Stimulated activated CD8-positive, alpha-beta memory T cell treated with anti-CD3 and anti-CD28 coated beads, Interleukin-15, amount 100 ng/mL, for 4 hours (primary cell): ENCODE data around the gene STRA6.

ENCODE experiments used
- DNase-seq, 2 donors: peaks; one replicate each; pipeline ENCODE4 v3.0.0-alpha.2; 2020; ENCODE audit warnings: low read depth in 2 of 2

Gene STRA6

DNA sequence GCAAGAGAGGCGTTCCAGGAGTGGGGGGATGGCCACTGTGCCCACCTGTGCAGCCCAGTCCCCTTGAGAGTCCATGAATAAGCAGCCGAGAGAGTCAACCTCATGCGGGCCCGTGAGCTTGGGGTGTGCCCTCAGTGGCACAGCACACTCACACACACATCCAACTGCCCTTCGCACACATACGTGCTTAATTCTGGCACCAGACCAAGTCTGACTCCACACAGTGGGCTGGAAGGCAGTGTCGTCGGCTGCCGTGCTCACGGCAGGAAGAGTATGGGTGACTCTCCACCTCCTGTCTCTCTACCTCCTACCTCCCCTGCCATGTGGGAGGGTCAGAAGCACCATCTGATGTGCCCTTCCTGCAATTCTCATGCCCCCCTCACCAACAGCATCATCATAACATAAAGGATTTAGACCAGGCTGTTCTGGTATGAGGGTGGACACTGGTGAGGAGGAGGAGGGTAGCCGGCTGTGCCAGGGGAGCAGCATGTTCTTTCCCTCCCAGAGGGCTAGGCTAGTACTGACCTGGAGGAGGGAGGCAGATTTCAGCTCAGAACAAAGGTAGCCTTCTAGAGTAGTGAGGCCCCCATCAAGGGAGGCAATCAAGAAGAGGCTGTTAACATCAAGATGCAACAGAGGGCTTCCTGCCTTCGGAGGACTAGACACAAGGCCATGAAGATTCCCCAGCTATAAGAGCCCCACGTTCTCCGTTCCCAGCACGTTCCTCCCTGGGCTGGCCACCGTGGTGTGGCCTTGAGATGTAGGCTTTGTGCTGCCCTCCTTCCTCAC, 5.3 kb upstream of the STRA6 start:
- DNase-seq, result no peak

DNA sequence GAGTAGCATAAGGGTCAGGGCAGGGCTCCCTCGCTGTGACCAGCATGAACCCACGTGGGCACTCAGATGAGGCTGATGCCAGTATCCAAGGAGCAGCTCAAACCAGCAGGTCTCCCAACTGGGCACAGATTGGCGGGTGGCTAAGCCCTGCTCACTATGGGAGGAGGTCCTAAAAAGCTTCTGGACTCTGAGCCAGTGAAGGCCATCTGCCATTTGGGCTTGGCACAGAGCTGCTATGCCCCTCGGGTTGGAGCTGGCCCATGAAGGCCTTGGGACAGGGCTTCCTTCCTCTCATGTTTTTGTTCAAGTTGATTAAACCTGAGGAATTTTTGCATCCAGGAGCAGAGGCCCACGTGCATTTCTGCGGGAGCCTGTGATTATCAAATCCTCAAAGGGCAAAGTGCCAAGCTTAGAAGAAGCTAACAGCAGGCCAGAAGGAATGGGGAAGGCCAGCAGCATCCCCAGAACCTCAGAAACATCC, 4.3 kb upstream of the STRA6 start:
- no peak for DNase-seq

DNA sequence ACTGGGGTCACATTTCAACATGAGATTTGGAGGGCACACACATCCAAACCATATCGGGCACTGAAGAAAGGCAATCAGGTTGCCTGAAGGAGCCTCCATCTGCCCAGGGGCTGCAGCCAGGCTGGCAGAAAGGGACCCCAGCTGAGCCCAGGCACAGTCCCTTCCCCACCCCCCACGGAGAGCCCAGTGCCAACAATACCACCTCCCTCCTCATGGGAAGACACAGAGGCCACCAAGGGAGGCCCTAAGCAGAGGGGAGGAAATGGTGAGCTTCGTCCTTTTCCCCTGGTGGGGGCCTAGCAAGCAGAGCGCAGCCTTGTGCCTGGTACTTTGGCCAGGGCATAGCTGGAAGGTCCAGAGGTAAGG, 3.0 kb upstream of the STRA6 start:
- no peak for DNase-seq

DNA sequence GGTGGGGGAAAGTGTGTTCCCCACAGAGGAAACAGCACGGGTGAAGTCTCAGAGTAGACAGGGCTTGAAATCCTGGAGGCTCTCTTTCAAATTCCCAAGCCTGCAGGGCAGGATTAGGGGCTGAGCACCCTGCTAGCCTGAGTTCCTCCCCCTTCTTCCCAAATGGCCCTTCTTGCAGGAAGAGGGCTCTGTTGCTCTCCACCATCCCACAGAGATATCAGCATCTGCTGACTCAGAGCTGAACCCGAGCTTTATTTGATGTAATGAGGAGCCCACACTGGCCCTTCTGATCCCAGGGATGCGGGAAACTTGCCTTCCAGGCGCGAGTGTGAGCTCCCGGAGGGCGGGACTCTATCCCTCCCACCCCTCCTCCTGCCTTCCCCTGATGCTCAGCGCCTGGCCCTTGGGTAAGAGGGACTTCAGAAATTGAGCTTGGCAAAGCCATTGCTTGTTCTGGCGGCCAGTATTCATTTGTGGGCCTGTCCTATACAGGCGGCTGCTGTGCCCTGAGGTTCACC, 1.4 kb upstream of the STRA6 start:
- no peak for DNase-seq

DNA sequence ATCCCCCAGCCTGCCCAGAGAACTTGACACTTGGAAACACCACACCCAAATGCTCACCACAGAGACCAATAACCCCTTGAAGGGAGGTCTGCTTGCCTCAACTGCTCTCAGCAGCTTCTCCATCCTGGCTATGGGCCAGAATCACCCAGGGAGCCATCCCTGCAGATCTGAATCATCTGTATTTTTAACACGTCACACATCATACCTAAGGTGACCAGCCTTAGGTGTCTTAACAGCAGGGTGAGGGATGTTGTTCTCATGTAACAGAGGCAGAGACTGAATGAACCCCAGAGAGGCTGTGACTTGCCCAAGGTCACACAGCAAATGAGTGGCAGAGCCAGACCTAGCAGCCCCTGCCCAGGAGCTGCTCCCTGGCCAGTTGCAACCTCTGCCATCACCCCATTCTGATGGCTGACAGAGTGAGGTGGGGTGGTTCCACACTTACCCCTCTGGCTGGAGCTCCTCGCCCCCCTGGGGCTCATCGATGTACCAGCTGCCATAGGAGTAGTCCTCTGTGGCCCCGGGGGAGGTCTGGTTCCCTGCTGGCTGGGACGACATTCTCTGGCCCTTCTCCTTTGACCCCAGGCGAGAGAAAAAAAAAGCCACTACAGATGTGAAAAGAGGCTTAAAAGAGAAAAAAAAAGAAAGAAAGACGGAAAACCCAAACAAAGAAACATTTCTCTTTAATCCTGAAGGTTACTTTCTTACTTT, 722 bp downstream of the STRA6 start:
- no peak for DNase-seq

DNA sequence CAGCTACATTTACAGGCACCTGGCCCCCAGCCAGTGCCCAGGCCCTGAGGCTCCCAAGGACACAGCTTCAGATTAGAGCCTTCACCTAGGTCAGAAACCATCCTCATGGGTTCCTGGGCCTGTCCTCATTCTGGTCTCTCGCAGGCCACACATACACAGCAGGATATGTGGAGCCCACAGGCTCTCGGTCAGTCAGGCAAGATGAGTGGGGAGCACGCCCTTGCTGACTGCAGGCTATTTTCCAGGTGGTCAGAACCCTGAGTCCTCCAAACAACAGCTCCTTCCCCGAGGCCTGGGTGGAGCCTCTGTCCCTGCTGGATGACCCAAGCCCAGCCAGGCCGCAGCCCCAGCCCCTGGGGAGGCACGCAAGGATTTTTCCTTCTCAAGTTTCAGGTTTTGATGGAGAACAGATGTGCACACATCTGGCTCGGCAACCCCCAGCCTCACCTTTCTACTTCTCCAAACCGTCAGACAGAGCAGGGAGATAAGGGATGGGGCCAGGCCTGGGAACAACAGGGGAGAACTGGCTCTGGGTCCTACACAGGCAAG, 1.6 kb downstream of the STRA6 start:
- DNase-seq, result no peak

DNA sequence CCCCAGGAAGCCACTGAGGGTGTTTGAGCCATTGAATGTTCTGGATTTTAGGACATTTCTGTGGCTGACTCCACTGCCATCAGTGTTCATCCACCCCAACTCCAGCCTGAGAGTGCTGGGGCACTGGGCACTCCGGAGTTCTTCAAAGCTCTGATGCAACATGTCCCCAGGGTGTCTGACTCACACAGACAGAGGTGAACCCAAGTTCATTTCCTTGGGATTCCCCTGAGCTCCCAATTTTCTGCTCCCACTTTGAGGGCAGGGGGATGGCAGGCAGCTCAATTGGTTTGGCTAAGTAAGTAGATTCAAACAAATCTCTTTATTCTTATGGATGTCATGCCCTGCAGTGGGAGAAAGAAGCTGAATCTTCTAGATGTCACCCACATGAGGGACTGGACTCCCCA, 2.2 kb downstream of the STRA6 start:
- DNase-seq, result no peak

DNA sequence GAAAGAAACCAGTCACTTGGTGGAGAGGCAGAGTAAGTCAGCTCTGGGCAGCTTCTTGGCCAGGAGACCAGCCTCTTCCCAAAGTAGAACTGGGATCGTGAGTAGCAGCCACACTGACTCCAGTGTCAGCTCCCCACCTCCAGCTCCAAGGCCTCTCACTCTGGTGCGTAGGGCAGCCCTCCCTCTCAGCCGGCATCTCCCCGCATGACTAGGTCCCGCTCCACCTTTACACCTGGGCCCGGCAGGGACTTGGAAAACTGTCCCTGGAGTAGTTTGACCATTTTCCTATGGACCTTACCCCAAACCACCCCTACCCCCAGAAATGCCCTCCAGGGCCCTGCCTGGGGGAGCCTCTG, 3.3 kb downstream of the STRA6 start:
- no peak for DNase-seq

DNA sequence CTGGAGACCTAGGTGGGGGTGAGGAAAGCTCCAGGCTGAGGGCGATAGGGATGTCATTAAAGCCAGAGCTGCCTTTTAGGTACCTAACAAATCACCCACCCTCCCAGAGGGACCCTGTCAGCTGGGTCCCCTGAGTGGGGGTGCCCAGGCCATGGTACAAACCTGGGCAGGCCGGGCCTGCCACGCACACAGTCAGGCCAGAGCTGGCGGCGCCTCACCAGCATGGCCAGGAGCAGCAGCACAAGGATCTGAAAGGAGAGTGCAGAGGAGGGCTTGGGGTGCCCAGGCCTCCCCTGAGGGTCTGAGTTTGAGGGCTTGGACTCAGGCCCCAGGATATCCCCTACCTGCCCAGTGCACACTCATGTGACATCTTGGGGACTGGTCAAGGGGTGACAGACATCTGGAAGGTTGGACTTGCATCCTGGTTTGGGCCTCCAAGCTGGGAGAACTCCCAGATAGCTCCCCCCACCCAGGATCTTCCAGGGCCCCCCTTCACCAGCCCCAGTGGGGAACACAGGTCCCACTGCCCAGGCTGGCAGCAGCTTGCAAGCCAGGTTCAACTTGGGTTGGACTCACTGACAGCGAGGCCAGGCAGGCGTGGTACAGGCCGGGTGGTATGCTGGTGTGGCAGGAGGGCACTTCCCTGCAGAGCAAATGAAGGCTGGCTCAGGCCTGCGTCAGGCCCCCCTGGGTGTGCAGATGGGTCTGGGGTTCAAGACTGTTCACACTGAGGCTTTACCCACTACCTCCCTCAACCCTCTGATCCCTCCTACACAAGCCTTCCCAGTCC, 5.2 kb downstream of the STRA6 start:
- DNase-seq, result no peak

DNA sequence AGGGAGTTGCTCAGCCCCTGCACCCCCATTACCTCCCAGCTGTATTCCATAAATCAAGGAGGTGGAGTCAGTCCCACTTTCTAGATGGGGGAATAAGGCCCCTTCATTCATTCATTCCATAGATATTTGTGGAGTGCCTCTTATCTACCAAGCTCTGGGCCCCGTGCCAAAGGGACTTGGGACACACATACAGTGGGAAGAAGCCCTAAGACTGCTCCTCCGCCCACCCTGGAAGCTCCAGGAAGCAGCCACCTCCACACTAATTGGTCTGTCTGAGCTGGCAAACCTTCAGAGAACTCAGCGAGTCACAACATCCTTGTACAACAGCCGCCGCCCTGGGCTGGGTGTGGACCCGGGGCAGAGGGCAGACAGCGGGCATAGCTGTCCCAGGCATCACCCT, 6.4 kb downstream of the STRA6 start:
- DNase-seq, result no peak

DNA sequence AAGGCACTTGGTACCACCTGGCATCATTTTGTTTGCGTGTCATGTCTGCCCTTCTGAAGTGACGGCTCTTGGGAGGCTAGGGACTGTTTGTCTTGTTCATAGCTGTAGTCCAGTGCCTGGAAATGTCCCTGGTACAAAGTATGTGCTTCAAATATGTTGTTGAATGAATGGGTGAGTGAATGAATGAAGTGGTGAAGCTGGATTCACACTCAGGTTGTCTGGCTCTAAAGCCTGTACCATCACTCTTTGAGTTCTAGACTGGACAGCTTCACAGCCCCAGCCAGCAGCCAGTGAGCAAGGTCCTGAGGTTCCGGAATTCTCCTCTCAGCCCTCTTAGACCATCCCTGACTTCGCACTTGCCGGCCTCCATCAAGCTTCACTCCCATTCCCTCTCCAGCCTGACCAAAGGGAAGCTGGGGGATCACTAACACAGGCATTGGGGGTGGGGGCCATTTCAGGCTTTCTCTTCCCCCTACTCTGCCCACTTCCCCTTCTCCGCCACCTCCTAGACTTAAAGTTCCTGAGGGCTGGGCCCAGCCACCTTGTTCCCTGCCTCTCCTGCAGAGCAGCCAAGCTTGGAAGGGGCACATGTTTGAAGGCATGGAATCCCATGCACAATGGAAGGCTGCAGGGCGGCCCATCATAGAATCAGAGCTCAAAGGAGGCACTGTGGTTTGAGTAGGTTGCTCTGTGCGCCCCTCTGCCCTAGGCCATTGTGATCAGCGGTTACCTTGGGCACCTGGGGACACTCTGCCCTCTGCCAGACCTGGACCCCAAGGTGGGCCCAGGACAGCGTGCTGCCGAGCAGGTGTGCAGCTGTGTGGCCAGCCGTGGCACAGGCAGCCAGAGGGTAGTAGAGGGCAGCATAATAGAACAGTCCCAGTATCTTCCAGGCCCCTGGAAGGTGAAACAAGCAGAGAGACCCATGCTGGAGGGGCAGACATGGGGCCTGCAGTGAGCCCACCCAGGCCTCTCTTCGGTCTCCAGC, 7.7 kb downstream of the STRA6 start:
- no peak for DNase-seq

DNA sequence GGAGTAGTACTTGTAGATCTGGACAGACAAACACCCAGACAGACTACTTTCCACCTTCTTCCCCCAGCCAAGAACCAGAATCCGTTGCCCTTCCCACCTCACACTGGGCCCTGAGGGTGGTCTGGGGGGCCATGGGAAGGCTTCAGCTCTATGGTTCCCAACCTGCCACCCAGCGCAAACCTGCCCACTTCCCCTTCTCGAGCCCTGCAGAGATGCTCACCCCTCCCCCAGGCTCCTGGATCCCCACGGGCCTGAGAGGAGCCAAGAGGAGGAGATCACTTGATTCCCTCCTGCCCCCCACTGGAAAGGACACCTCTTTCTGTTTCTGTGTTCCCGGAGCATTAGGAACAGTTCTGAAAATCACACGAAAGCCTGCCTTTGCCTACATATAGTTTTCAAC, 8.7 kb downstream of the STRA6 start:
- no peak for DNase-seq

DNA sequence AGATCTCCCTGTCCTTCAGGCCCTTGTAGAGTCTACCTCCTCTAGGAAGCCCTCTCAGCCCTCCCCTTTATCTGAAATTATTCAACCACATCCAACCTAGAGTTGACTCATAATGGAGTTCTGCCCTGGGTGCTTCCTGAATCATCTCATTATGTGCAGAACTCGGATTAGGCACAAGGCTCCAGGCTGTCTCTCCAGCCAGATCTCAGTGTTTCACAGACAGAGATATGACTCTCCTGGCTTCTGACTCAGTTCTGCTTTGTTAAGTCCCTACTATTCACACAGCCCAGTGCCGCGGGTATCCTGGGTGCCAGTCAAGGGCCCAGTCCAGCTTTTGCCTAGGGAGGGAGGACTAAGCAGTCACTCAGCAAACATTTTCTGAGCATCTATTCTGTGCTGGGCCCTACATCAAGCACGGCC, 9.3 kb downstream of the STRA6 start:
- no peak for DNase-seq

DNA sequence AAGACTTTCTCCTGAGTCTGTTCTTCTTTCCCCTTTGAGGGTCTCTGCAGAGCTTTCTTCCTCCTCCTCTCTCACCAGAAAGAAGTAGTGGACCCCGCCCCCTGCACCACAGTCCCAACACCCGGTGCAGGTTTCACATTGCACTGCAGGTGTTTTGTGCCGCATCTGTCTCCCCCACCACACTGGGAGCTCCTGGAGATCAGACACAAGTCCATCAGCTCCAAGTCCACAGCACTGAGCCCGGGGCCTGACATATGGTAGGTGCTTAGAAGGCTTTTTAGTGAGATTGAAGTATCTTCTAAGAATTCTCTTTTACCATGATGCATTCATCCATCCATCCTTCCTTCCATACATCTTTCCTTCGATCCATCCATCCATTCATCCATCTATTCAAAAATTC, 9.8 kb downstream of the STRA6 start:
- DNase-seq, result no peak

DNA sequence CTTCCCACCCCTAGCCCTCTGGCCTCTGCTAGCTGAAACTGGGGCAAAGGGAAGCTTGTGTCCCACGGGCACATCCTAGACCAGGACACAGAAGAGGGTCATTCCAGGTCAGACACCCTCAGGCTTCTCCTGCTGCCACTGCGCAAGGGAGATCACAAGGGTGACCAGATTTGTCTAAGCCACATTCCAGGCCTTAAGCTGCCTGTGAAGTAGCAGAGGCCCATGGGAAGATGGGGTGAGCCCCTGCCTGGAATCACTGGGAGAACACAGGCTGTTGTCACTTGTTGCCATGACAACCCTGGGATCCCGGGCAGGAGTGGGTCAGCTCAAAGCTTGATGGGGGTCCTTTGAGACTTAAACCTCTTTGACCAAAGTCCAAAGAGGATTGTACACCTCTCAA, 10.8 kb downstream of the STRA6 start:
- no peak for DNase-seq

DNA sequence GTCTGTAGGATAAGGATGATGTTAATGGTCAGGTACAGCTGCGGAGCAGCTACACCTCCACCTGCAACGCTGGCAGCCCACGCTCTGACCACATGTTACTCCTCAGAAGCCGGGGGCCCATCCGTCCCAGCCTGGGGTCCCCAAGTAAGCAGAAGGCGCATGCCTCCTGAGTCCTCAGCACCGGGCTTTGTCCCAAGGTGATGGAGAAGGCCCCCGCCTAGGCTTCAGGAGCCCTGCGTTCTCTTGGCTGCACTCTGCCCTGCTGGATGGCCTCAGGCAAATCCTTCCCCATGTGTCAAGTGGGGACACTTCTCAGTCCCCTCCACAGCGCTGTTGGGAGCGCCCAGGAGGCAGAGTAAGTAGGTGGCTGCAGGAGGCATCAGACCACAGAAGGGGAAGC, 14.4 kb downstream of the STRA6 start:
- no peak for DNase-seq

DNA sequence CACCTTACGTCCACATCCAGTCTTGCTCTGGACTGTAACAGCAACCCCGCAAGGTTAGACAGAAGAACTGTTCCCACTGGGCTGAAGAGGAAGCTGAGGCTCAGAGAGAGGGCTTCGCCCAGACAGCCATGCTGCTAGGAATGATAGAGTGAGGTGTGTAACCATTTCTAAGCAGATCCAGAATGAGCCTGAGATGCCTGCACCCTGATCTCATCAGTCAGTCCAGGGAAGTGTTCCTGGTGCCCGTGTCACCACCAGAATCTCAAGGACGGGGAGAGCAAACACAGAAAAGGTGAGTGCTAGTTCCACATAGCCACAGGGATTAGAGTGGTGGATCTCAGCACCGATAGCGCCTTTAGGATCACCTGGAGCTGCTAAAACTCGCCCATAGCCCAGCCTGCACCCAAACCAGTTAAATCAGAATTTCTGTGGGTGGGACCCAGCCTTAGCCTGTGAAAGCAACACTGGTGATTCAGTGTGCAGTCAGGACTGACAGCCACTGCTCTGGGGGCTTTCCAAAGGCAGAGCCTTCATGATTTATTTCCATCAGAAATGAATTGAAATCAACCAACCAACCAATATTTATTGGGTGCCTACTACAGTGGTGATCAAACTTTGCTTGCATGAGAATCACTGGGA, 16.8 kb downstream of the STRA6 start:
- DNase-seq, result no peak

DNA sequence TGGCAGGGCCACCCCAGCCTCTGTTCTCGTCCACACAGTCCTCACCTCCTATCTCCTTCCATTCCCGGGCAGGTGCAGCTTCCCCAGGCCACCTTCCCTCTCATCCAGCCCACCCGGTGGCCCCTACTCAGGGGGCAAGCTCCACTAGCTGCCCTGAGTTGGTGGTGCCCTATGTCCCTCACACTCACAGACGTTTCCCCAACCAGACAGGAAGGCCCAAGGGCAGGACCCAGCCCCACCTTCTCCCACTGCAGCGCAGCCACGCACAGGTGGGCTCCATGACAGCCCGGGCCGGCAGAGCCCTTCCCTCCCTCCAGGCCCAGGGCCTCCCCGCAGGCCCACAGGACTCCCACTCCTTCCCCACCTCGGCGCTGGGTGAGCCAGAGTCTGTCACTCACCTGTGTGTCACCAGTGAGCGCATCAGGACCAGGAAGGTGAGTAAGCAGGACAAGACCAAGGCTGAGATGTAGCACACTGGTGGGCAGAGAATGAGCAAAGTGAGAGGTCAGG, 17.9 kb downstream of the STRA6 start:
- DNase-seq, result no peak

DNA sequence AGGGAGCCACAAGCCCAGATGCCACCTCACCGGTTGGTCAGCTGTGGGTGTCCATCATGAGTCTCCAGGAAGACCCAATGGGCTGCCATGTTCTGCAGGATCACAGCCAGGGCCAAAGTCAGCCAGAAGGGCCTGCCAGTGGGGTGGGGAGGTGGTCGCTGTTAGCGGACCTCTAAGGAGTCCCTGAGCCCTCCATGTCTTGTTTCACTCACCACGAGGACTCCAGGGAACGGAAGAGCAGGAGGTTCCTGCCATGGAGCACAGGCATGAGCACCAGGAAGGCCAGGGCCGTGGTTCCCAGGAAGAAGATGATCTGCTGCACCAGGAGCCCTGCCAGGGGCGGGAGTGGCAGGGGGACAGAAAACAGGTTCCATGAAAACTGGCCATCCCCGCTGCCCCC, 20.5 kb downstream of the STRA6 start:
- no peak for DNase-seq

DNA sequence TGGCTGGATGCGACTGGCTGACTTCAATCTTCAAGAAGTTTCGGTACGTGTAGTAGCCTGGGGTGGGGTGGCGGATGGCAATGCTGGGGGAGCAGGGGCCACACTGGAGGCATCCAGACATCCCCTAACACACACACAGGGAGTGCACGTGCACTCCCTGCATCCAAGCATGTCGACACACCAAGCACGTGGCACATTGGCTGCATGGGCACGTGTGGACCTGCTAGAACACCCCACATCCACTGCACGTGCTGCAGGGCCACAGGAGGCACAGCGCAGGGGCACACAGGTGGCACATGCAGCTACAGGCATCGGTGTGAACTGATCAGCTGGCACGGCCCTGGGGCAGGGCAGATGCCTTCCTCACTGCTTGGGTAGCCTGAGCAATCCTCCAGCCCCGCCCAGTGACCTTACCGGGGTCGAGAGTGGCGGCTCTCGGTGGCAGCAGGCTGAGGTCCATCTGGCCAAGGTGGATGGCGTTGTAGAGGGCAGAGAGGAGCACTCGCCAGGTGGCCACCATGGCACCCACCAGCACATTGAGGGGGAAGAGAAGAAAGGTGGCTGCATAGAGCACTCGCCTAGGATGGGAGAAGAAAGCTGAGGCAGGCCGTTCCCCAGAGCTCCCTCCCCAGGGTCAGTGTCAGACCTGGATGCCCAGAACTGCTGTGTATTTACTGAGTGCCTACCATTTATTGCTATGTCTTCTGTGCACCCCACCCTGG, 21.5 kb downstream of the STRA6 start:
- no peak for DNase-seq
